Endothelial cell of hepatic sinusoid (primary cell): ENCODE data around the gene CSH2.
"Not testable (repeated sequence)": the region's sequence is repeated elsewhere in the genome, so short reads cannot be mapped to it uniquely, and the experiment has no call there.

ENCODE experiments used
- in situ Hi-C: cut with HindIII; loops from 2 replicates; pipeline ENCODE4 v1.10.0; 2017; ENCODE audit warnings: low sequenced_read_pairs

The CSH2 gene

DNA sequence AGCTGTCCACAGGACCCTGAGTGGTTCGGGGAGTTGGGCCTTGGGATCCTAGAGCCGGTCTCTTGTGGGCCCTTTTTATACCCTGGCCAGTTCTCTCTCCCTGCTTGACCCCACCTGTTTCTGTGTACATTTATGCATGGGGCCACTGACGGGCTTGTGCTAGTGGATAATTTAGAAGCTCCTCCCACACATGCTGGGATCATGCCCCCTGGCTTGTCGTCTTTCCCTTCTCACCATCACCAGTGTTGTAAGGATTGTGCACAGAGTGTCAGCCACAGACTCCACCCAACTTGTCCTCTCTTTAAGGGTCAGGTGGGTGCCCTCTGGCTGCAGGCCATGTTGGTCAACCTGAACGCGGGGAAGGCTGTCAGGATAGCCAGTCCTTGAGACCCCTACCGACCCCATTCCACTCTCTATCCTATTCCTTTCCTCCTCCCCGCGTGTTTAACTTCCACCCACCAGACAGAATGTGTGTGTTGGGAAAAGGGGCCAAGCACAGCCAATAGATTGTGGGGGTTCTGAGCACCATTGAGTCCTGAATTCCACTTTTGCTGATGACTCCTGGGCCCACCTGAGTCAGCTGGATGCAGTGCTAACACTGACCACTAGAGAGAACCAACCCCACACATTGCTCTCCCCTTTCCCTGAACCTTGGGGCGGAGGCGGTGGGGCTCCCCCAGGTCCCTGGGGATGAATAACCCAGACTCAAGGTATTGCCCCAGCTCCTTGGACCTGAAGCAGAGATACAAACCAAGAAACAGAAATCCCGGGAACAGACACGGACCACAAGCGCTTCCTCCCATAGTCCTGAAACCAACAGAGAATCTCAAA, 23.3 kb upstream of the CSH2 start, which contains the start of gene CSH1:
Gene CSH1, minus strand, starts transcription at position 51 of the 831 bp plus-strand sequence. CDS start 63 bp downstream, outside the sequence.
- in situ Hi-C loops = not testable (repeated sequence)

DNA sequence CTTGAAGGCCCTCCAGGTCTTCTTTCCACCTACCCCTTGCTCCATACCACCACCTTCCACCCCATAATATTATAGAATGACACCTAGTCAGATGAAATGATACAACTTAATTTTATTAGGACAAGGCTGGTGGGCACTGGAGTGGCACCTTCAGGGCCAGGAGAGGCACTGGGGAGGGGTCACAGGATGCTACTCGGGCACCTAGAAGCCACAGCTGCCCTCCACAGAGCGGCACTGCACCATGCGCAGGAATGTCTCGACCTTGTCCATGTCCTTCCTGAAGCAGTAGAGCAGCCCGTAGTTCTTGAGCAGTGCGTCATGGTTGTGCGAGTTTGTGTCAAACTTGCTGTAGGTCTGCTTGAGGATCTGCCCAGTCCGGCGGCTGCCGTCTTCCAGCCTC, 21.3 kb upstream of the CSH2 start:
- in situ Hi-C loops = not testable (repeated sequence)

DNA sequence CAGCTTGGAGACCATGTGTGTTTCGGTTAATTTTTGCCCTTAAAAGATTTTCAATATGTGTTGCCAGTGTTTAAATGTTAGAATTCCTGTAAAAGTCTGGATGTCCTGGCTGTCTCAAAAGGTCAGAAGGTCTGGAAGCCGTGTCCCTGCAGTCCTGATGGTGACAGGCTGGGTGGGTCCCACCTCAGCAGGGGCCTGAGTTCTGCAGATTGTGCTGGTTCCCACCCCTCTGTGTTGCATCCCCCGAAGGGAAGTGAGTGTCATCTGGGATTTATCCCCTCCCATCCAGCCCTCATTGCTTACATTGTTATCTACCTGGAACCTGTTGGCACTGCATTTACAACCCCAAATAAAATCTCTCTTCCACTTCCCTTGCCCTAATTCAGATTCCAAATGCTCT, 20.5 kb upstream of the CSH2 start:
- in situ Hi-C loops = not testable (repeated sequence)

DNA sequence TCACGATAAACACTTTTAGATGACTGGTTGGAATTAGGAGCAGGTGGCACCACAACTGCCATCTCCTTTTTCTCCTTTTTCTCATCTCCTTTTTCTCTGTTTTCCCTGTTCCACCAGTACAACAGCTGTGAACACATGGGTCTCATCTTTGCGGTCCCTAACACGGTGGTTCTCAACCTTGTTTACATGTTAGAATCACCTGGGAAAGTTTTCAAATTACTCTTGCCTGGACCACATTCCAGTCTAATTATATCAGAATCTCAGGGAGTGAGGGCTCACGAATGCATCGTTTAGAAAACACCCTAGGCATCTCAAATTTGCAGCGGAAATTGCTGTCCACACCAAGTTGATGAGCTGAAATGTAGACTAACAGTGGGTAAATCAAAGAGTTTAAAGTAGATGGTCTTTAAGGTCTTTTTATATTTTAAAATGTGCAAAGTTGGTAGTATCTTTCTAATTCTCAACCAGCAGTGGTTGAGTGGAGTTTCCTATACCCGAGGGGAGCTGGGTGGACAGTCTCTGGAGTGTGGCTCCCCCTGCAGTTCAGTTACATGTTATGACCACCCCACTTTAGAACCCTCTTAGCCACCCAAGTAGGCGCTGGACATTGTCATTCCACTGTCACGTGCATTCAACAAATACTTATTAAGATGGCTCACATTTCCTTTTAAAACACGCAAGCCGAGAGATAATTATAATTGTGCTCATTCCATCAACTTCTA, 19.0 kb upstream of the CSH2 start:
- in situ Hi-C loops = not testable (repeated sequence)

DNA sequence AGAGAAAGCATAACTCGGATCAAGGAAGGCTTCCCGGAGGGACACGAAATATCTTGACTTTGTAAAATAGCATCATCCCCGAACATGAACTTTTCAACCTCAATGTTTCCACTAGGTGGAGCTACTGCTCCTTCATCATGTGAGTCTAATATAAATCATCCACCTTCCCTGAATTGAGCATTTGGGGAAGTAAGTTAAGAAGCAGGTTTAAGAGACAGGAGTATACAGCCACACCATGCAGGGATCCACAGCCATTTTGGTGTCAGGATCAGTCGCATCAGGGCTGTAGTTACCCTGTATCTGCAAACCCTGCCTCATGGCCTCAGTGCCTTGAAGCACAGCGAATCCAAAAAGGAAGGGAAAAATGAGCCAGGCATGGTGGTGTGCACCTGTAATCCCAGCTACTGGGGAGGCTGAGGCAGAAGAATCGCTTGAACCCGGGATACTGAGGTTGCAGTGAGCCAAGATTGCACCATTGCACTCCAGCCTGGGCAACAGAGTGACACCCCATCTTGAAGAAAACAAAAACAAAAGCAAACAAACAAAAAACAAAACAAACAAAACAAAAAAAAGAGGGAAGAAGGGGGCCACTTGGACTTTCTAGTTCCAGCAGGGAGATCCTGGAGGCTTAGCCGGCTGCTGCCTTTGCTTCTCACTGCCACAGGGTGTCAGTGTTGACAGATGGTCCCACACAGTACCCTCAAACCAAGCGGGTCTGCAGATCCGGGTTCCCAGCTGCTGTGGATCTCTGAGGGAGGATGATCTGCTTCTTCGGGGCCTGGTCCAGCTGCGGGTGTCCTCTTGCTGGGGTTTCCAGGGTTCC, 15.8 kb upstream of the CSH2 start:
- in situ Hi-C loops = not testable (repeated sequence)

DNA sequence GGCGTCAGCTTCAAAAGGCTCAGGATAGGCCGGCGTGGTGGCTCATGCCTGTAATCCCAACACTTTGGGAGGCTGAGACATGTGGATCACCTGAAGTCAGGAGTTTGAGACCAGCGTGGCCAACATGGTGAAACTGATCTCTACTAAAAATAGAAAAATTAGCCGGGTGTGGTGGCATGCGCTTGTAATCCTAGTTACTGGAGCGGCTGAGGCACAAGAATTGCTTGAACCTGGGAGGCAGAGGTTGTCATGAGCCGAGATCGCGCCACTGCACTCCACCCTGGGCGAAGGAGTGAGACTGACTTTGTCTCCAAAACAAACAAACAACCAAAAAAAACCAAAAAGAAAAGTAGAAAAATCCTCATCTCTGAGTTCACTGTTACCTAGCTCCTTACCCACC, 11.6 kb upstream of the CSH2 start:
- in situ Hi-C loops = not testable (repeated sequence)

DNA sequence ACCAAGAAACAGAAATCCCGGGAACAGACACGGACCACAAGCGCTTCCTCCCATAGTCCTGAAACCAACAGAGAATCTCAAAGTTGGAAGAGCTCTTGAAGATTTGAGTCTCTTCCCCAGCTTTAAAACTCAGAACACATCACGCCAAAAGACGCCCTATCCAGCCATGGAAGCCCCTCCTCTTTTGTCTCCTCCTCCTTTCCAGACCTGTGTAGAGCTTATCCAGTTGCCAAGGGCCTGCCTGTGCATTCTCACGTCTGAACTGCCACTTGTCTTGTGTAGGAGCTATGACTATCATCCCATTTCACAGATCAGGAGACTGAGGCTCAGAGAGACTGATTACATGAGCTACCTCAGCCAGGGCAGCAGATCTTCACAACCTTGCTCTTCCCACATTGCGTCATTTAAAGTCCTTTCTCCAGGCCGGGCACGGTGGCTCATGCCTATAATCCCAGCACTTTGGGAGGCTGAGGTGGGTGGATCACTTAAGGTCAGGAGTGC, 9.2 kb upstream of the CSH2 start:
- in situ Hi-C loops = not testable (repeated sequence)

DNA sequence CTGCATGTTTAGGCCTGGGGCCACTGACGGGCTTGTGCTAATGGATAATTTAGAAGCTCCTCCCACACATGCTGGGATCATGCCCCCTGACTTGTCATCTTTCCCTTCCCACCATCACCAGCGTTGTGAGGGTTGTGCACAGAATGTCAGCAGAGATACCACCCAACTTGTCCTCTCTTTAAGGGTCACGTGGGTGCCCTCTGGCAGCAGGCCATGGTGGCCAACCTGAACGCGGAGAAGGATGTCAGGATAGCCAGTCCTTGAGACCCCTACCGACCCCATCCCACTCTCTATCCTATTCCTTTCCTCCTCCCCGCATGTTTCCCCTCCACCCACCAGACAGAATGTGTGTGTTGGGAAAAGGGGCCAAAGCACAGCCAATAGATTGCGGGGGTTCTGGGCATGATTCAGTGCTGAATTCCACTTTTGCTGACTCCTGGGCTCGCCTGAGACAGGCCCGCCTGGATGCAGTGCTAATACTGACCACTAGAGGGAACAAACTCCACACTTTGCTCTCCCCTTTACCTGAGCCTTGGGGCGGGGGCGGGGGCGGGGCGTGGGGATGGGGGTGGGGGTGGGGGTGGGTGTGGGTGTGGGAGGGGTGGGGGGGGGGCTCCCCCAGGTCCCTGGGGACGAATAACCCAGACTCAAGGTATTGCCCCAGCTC, 8.6 kb upstream of the CSH2 start, which contains the start of gene GH2:
Gene GH2, minus strand, starts transcription at position 10 of the 667 bp plus-strand sequence. CDS start 143 bp downstream, outside the sequence.
- in situ Hi-C loops = no loop called here

DNA sequence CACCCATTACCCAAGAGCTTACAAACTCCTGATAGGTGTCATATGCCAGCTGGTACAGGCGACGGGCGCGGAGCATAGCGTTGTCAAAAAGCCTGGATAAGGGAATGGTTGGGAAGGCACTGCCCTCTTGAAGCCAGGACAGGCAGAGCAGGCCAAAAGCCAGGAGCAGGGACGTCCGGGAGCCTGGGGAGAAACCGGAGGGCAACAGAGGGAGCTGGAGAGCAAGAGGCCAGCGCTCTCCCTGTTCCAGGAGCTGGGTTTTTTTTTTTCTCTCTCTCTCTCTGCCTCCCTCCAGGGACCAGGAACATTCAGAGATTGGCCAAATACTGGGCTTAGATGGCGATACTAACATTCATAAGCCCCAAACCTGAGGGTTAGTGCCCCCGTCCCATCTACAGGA, 7.9 kb upstream of the CSH2 start:
- in situ Hi-C loops = not testable (repeated sequence)

DNA sequence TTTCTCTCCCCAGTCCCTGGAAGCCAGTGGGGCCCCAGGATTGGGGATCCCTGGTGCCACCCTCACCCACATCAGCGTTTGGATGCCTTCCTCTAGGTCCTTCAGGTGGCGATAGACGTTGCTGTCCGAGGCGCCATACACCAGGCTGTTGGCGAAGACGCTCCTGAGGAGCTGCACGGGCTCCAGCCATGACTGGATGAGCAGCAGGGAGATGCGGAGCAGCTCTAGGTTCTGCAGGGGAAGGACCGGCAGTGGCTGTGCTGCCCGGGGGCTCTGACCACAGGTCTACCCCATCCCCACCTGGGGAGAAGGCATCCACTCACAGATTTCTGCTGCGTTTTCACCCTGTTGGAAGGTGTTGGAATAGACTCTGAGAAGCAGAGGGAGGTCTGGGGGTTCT, 7.2 kb upstream of the CSH2 start:
- in situ Hi-C loops = no loop called here

DNA sequence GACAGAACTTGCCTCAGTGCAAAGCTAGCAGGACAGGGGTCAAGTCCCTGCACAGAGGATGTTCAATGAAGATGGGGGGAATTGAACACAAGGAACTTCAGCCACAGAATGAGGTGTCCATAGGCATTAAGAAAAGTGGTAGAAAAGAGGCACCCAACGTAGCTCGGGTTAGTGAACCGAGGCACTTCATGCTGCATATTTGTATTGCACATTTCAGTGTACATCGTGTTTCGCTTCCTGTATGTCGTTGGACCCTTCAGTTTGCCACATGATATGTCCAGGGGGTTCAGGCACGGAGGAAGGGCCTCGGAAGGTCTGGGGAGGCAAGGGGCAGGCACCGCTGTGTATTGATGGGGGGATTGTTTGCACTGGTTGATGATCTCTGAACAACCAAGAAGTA, 4.9 kb upstream of the CSH2 start:
- in situ Hi-C loops = not testable (repeated sequence)

DNA sequence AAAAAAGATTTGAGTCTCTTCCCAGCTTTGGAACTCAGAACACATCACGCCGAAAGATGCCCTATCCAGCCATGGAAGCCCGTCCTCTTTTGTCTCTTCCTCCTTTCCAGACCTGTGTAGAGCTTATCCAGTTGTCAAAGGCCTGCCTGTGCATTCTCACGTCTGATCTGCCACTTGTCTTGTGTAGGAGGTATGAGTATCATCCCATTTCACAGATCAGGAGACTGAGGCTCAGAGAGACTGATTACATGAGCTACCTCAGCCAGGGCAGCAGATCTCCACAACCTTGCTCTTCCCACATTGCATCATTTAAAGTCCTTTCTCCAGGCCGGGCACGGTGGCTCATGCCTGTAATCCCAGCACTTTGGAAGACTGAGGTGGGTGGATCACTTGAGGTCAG, 1.2 kb upstream of the CSH2 start:
- in situ Hi-C loops = not testable (repeated sequence)

DNA sequence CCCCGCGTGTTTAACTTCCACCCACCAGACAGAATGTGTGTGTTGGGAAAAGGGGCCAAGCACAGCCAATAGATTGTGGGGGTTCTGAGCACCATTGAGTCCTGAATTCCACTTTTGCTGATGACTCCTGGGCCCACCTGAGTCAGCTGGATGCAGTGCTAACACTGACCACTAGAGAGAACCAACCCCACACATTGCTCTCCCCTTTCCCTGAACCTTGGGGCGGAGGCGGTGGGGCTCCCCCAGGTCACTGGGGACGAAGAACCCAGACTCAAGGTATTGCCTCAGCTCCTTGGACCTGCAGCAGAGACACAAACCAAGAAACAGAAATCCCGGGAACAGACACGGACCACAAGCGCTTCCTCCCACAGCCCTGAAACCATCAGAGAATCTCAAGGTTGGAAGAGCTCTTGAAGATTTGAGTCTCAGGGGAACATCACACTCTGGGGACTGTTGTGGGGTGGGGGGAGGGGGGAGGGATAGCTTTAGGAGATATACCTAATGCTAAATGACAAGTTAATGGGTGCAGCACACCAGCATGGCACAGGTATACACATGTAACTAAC, 667 bp upstream of the CSH2 start:
- in situ Hi-C loops = not testable (repeated sequence)

DNA sequence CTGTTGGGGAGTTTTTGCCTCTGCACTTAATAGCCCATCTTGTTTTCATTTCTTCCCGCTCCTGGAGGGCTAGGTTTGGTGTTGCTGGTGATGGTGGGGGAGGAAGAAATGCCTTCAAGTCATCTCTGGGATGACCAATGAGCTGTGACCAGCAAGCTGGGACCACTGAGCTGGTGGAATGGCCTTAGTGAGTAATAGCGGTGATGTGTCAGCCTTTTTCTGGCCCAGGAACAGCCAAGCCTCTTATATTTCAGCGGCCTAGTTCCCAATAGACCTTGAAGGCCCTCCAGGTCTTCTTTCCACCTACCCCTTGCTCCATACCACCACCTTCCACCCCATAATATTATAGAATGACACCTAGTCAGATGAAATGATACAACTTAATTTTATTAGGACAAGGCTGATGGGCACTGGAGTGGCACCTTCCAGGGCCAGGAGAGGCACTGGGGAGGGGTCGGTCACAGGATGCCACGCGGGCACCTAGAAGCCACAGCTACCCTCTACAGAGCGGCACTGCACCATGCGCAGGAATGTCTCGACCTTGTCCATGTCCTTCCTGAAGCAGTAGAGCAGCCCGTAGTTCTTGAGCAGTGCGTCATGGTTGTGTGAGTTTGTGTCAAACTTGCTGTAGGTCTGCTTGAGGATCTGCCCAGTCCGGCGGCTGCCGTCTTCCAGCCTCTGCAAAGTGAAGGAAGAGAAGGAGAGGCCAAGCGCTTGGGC, 1.7 kb downstream of the CSH2 start:
- in situ Hi-C loops = not testable (repeated sequence)

DNA sequence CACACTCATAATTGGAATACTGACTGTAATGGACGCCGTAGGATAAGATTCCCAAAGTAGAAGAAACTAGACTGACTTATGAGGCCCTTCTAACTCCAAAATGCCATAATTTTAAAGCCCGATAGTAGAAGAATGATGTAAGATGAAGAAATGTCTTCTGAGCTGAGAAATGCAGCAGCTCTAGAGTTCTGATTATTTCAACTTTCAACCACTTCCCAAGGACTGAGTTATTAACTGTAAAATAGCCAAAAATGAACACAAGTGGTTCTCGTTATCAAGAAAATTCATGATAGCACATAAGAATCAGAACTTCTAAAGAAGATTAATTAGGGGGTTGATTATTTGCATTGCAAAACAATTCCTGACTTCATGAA, 3.2 kb downstream of the CSH2 start:
- in situ Hi-C loops = not testable (repeated sequence)

DNA sequence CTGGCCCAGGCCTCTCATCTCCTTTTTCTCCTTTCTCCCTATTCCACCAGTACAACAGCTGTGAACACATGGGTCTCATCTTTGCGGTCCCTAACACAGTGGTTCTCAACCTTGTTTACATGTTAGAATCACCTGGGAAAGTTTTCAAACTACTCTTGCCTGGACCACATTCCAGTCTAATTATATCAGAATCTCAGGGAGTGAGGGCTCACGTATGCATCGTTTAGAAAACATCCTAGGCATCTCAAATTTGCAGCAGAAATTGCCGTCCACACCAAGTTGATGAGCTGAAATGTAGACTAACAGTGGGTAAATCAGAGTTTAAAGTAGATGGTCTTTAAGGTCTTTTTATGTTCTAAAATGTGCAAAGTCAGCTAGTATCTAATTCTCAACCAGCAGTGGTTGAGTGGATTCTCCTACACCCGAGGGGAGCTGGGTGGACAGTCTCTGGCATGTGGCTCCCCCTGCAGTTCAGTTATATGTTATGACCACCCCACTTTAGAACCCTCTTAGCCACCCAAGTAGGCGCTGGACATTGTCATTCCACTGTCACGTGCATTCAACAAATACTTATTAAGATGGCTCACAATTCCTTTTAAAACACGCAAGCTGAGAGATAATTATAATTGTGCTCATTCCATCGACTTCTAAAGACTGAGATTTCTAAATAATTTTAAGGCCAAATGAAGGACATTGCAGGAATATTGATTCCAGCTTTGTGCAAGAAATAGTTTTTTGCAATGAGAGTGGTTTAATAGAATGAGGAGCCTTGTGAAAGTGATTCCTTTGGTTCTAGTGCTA, 3.8 kb downstream of the CSH2 start:
- in situ Hi-C loops = not testable (repeated sequence)

DNA sequence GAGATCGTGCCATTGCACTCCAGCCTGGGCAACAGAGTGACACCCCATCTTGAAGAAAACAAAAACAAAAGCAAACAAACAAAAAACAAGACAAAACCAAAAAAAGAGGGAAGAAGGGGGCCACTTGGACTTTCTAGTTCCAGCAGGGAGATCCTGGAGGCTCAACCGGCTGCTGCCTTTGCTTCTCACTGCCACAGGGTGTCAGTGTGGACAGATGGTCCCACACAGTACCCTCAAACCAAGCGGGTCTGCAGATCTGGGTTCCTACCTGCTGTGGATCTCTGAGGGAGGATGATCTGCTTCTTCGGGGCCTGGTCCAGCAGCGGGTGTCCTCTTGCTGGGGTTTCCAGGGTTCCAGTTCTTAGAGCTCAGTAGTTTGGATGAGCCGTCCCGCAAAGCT, 6.9 kb downstream of the CSH2 start:
- in situ Hi-C loops = not testable (repeated sequence)

DNA sequence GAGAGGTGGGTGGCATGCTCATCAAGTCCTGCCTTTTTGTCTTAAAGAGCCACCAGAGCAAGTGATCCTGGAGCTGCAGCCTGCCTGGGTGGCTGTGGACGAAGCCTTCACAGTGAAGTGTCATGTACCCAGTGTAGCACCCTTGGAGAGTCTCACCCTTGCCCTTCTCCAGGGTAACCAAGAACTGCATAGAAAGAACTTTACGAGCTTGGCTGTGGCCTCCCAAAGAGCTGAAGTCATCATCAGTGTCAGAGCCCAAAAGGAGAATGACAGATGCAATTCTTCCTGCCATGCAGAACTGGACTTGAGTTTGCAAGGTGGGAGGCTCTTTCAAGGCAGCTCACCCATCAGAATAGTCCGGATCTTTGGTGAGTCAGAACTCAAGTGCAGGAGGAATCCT, 14.2 kb downstream of the CSH2 start:
- in situ Hi-C loops = no loop called here

DNA sequence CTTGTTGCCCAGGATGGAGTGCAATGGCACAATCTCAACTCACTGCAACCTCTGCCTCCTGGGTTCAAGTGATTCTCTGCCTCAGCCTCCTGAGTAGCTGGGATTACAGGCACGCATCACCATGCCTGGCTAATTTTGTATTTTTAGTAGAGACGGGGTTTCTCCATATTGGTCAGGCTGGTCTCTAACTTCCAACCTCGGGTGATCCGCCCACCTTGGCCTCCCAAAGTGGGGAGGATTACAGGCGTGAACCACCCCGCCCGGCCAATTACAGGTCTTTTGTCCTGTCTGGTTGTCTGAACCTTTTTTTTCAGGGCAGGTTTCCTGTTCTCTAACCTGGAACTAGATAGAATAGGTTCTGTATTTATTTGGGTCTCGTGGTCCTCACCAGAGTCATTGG, 17.1 kb downstream of the CSH2 start:
- in situ Hi-C loops = not testable (repeated sequence)
